Activated CD4-positive, alpha-beta T cell treated with anti-CD3 and anti-CD28 coated beads, Interleukin-10, Interleukin-2, amounts not matched to agents 100 ng/mL and 50 ng/mL, durations not matched to agents 16 hours and 8 hours (primary cell): Measurements from ENCODE around the gene FAM53B.
"Not testable (repeated sequence)": the region's sequence is repeated elsewhere in the genome, so short reads cannot be mapped to it uniquely, and the experiment has no call there.

ENCODE experiments used
- DNase-seq: peaks from one replicate; pipeline ENCODE4 v3.0.0-alpha.2; 2020

FAM53B gene

GRCh38 chr10:124592736-124593430 is 151.3 kb downstream of the FAM53B start:
- DNase-seq, result no peak

- DNase-seq, result no peak
Measured at GRCh38 chr10:124592101-124592500, 152.1 kb downstream of the FAM53B start.

DNA sequence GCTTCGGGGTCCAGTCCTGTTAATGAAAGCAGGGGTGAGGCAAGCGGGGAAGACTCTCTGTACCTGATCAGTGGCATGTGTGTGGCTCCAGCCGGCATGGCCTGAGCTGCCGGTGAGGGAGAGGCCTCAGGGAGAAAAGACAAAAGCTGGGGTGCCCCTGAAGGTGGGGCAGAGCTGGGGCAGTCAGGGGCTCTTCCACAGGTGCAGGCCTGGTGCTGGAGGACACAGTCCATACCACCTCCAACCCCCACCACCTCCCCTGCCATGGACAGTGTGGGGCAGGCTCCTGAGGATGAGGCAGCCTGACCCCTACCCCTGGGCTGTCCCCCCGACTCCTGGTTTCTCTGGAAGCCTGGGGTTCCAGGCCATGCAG is 153.1 kb downstream of the FAM53B start:
- no peak for DNase-seq

DNA sequence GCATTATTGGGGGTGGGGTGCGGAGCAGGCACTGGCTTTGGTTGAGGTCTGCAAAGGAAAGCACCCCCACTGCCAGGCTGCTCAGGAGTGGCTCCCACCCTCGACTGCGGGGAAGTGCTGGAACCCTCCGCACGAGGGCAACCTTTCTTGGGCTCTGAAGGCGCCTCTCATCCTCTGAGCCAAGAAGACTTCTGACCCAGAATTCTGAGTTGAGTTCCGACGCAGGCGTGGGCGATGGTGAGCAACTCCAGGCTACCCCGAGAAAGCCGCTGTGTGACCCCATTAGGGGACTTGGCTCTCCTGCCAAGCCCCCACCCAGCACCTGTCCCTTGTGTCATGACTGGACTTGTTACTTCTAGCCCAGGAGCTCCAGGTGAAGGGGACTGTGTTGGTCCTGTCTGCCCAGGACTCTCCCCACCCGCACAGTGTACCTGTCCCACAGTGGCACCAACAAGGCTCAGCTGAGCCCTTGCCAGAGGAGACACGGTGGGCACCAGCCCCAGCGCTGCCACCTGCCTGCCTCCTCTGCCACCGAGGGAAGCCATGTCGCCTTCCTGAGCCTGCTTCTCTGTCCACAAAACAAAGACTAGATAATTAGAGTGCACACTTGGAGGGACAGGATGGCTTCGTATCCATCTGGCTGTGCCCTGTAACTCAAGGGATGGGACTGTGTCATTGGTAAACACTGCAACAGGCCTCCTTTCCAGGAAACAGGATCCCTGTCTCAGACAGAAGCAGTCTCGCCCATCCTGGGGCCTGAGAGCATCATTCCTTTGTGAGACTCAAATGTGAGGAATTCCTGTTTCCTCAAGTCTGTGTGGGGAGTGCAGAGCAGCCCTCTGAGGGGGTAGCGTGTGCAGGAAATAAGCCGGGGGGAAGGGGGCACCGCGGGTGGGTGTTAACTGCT is 153.7 kb downstream of the FAM53B start:
- no peak for DNase-seq

GRCh38 chr10:124589491-124590041 is 154.6 kb downstream of the FAM53B start:
- DNase-seq, result no peak

DNA sequence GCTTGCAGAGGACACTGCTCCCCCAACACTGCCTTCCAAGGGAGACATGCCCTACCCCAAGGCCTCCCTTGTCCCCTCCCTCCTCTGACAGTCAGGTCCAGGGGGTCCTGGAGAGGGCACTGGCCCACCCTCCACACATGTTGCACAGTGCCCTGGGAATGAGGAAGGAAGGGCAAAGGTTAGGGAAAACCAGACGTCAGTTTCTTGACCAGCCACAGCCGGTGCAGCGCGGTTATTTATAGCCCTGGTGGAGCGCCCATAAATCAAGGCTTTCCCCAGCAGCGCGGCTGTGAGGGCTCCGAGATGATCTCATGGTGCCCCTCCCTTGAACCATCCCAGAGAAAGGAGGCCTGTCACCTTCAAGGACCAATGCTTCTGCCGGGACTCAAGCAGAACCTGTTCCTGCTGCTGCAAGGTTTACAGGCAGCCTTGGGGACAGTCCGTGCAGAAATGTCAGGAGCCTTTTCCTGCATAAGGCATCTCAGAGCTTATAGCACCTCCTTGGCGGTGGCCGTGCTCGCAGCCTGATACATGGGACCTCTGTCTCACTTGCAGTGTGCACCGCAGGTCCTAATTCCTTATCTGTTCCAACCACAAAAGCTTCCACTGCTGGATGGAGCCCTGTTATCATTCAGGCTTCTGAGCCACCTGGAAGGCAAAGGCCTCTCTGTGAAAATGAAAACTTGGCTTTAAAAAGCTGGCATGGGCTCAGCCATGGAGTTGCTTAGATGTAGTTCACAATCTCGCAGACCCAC is 155.3 kb downstream of the FAM53B start:
- no peak for DNase-seq

GRCh38 chr10:124588341-124588735 is 155.8 kb downstream of the FAM53B start:
- DNase-seq, result not testable (repeated sequence)

GRCh38 chr10:124587811-124588211 is 156.4 kb downstream of the FAM53B start:
- DNase-seq, result no peak

GRCh38 chr10:124586142-124586541 is 158.0 kb downstream of the FAM53B start:
- DNase-seq, result no peak

GRCh38 chr10:124579011-124579399 is 165.2 kb downstream of the FAM53B start:
- no peak for DNase-seq

GRCh38 chr10:124578231-124579010 is 165.8 kb downstream of the FAM53B start:
- DNase-seq, result no peak

DNA sequence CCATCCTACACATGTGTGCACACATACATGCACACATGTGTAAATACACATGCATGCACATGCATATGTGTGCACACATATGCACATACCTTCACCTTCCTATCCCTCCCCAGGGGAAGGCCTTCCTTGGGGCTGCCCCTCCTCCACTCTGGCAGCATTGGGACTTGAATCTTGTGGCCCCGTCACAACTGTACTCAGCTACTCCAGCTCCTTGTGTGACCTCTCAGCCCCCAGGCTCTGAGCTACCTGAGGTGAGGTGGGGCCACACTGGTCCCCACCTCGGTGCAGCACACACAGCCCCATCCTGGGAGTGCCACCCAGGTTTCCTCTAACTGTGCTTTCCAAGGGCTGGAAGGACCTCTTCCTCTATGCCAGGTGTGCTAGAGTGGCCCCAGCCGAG is 166.5 kb downstream of the FAM53B start:
- no peak for DNase-seq

GRCh38 chr10:124576526-124577420 is 167.4 kb downstream of the FAM53B start:
- no peak for DNase-seq

DNA sequence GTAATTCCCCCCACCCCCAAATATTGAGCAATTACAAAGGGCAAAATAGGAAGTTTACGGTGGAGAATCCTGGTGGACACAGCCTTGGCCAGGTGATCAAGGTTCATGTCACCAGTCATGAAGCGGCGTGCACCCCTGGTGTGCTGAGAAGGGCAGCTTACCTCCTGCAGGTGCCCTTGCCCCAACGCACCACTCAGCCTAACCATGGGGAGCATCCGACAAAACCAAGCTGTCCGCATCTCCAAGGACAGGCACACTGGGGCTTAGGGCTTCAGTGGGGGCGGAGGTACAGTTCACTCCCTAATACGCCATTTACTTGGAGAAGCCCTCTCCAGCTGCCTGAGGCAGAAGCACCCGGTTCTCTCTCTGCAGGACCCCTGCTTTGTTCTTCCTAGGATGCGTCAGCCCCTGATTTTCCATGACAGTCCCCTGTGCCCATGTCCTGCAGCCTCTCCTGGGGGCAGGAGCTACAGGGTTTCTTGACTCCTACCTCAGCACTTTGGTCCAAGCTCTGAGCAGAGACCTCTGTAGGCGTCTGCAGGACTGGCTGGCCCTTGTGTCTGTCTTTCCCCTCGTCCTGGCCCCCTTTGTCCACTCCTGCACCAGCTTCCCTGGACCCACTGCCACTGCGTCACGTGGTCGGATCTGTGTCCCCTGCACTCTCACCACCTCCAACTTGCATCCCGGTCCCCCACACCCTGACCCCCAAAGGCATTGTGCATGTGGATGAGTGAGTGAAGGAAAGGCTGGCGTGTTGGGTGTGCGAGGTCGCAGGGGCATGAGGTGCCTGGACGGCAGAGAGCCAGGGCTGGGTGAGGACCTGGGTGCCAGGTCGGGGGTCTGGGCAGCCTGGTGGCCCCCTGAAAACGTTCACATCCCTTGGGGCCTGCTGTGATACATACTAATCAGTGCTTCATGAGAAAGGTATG is 168.8 kb downstream of the FAM53B start:
- no peak for DNase-seq

DNA sequence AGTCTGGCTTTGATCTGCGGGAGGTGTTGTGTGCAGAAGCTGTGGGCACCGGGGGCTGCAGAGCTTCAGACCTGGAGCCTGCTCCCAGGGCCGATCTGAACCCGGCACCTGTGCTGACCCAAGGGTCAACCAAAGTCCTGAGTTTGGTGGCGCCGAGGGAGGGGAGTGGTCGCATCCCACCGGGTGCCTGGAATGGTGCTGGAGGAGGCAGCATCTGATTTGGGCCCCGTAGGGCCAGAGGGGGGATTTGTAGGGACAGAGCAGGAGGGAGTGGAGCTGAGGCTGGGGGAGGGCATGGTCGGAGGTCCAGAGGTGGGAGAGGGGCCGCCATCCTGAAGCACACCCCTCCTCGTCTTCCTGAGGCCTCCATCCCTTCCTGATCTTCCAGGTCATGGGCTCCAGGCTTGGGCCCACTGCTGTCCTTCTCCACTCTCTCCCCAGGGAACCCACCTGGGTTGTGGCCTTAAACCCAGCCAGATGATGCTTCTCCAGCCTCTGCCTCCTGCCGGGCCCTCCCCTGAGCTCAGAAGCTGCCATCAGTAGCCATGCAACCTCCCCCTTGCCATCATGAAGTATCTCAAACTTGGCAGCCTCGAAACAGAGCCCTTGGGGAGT is 169.6 kb downstream of the FAM53B start:
- no peak for DNase-seq

DNA sequence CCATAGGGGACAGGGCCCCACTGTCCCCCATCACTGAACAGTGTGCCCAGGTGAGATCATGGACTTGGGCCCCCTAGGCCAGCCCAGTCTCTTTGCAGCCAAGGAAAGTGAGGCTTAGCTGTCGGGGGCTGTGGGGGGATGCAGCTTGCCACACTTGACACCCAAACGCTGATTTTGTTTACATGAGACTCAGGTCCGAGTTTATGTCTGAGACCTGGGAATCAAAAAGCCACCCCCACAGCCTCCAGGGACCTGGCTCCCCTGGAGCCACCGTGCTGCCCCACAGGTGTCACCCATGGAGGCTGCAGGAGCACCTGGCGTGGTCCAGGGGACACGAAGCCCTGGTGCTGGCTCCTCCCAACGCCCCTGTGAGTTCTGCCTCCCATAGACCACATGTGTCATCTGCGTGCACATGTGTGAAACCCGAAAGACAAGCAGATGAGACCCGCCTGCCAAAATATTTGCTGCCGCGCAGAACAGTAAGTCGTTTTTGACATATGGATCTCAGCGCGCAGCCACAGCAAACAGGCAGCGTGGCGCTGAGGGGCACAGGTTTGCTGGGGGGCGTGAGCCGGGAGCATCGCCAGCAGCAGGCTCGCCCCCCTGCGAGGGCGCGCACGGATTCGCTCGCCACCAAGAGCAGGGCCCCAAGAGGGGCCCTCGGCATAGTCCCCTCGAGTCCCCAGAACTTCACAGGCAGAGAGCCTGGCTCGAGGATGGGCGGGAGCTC is 170.3 kb downstream of the FAM53B start:
- DNase-seq, result no peak

DNA sequence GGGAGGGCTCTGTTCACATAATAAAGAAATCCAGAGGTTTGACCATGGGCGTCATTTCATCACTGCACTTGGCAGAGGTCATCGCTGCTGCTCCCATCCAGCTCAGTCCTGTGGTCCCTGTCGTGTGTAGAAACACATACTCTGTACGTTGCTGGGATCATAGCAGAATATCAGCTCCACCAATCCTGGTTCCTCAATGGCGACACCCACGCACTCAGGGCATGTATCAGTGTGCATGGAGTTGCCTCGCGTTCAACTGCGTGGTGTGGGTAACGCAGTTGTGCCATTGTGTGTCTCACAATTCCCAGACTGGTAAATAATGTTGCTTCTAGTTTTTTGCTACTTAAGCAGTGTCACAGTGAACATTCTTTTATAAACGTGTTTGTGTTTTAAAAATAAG is 171.4 kb downstream of the FAM53B start:
- DNase-seq, result no peak

DNA sequence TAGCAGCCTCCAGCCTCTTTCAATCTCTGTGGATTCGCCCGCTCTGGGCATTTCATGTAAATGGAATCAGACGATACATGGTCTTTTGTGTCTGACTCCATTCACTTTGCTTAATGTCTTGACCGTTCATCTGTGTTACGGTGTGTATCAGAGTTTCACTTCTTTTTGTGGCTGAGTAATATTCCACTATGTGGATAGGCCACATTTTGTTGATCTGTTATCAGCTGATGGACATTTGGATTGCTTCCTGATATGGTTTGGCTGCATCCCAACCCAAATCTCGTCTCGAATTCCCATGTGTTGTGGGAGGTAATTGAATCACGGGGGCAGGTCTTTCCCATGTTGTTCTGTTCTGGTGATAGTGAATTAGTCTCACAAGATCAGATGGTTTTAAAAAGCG is 173.5 kb downstream of the FAM53B start:
- no peak for DNase-seq
